Cardiac fibroblast (primary cell): ENCODE results near the gene NR1D1.

Experiments used
- DNase-seq, 2 donors: peaks; one replicate each; pipeline versions ENCODE4 v3.0.0 to v3.0.0-alpha.2; 2010; ENCODE audit warnings: low read depth in 2 of 2
- H3K4me3 ChIP-seq, 2 donors: replicated peaks in 1 of 2; 1 replicate in 1 of 2; 2 replicates in 1 of 2; pipeline ENCODE4 v1.5.1; 2011; ENCODE audit warnings: low read depth in 2 of 2, low read length in 2 of 2, mild to moderate bottlenecking in 2 of 2, moderate library complexity in 1 of 2
- TF ChIP-seq, protein P1 (sequence below): IDR thresholded peaks from one replicate; pipeline ENCODE4 v1.5.1; 2011; ENCODE audit warnings: low read depth, mild to moderate bottlenecking, low read length, inconsistent platforms

The NR1D1 gene

GRCh38 chr17:40105861-40106759 lies 5.7 kb upstream of the NR1D1 start:
- TF ChIP-seq, protein P1, sequence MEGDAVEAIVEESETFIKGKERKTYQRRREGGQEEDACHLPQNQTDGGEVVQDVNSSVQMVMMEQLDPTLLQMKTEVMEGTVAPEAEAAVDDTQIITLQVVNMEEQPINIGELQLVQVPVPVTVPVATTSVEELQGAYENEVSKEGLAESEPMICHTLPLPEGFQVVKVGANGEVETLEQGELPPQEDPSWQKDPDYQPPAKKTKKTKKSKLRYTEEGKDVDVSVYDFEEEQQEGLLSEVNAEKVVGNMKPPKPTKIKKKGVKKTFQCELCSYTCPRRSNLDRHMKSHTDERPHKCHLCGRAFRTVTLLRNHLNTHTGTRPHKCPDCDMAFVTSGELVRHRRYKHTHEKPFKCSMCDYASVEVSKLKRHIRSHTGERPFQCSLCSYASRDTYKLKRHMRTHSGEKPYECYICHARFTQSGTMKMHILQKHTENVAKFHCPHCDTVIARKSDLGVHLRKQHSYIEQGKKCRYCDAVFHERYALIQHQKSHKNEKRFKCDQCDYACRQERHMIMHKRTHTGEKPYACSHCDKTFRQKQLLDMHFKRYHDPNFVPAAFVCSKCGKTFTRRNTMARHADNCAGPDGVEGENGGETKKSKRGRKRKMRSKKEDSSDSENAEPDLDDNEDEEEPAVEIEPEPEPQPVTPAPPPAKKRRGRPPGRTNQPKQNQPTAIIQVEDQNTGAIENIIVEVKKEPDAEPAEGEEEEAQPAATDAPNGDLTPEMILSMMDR = no peak
- DNase-seq = no peak
- no peak overlapping the region for H3K4me3 ChIP-seq

- no peak overlapping the region for H3K4me3 ChIP-seq
- DNase-seq = no peak
- TF ChIP-seq, protein P1 = no peak
These were observed 4.5 kb upstream of the NR1D1 start for GRCh38 chr17:40104594-40105486.

- DNase-seq = no peak
- TF ChIP-seq, protein P1 = no peak
- H3K4me3 ChIP-seq = no peak overlapping the region
These were observed 3.3 kb upstream of the NR1D1 start for GRCh38 chr17:40103688-40104087.

GRCh38 chr17:40103071-40103661 lies 2.8 kb upstream of the NR1D1 start:
- H3K4me3 ChIP-seq = no peak overlapping the region
- TF ChIP-seq, protein P1 = no peak
- DNase-seq = no peak

DNA sequence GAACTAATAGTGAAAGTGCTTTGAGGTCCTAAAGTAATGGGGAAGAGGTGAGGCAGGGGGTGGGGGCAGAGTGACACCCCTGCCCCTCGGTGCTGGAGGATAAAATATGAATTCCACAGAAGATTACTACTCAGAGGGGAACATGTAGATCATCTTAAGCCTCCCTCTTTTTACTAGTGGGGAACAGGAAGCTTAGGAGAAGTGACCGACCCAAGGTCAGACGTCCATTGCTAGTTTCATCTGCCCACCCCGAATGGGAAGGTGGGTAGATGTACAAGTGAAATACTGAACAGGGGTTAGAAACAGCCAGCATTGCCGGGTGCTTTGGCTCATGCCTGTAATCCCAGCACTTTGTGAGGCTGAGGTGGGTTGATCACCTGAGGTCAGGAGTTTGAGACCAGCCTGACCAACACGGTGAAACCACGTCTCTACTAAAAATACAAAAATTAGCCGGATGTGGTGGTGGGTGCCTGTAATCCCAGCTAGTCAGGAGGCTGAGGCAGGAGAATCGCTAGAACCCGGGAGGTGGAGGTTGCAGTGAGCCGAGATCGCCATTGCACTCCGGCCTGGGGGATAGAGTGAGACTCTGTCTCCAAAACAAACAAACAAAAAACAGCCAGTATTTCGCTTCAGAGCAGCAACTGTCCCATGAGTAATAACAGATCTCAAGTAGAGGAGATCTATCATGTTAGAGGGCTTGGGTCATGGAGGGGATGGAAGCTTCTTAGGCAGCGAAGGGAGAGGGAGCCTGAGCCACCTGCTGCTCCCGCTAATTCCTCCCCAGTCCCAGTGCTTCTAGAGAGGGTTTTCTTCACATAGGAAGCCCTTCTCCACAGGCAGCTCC lies 1.2 kb upstream of the NR1D1 start:
- DNase-seq = peak in 1 of 2 donors; percentile 36
- peak overlapping the region in 1 of 2 donors; percentile 64 for H3K4me3 ChIP-seq
- TF ChIP-seq, protein P1 = no peak
